Epithelial cell of esophagus (primary cell): ENCODE data around the gene RASA2.
A peak's percentile ranks its signal among the peaks of the same experiment; 100 is the strongest.

Source experiments
- DNase-seq: peaks from one replicate; pipeline ENCODE4 v3.0.0; 2010; ENCODE audit warnings: low read depth
- H3K4me3 ChIP-seq: 2 replicates; pipeline ENCODE4 v1.5.1; 2011; ENCODE audit warnings: mild to moderate bottlenecking, low read length, control low read depth
- CTCF ChIP-seq: IDR thresholded peaks from 2 replicates; pipeline ENCODE4 v1.5.1; 2011; ENCODE audit warnings: low read depth, mild to moderate bottlenecking, low read length, control low read depth, inconsistent platforms; ENCODE audit not compliant: insufficient read depth; ENCODE audit errors: missing control alignments

RASA2 gene

GRCh38 chr3:141629976-141630375, 143.1 kb downstream of the RASA2 start:
- DNase-seq, result no peak
- TF ChIP-seq CTCF, result no peak
- no peak overlapping the region for H3K4me3 ChIP-seq

GRCh38 chr3:141632779-141633374, 146.1 kb downstream of the RASA2 start:
- no peak for TF ChIP-seq CTCF
- no peak for DNase-seq
- no peak overlapping the region for H3K4me3 ChIP-seq

- TF ChIP-seq CTCF, result no peak
- DNase-seq, result no peak
Measured at GRCh38 chr3:141642215-141642614, 155.4 kb downstream of the RASA2 start.

GRCh38 chr3:141643391-141643790, 156.6 kb downstream of the RASA2 start:
- no peak for TF ChIP-seq CTCF

More at GRCh38 chr3:141642215-141642614, 155.4 kb downstream of the RASA2 start:
- H3K4me3 ChIP-seq, result no peak overlapping the region

GRCh38 chr3:141643796-141644195, 157.0 kb downstream of the RASA2 start:
- DNase-seq, result peak; percentile 64
- TF ChIP-seq CTCF, result no peak
- H3K4me3 ChIP-seq, result no peak overlapping the region

More at GRCh38 chr3:141643391-141643790, 156.6 kb downstream of the RASA2 start:
- no peak for DNase-seq
- no peak overlapping the region for H3K4me3 ChIP-seq

GRCh38 chr3:141644931-141645330, 158.1 kb downstream of the RASA2 start:
- peak; percentile 68 for DNase-seq
- peak; percentile 70 for TF ChIP-seq CTCF
- no peak overlapping the region for H3K4me3 ChIP-seq
